HG03139 (cell line): ENCODE data around the gene GPAT3.

Experiments used
- ATAC-seq: cut with Tn5 transposase; IDR thresholded peaks from one replicate; pipeline ENCODE4 v1.9.1; 2021; ENCODE audit not compliant: unreplicated experiment

GPAT3 gene

DNA sequence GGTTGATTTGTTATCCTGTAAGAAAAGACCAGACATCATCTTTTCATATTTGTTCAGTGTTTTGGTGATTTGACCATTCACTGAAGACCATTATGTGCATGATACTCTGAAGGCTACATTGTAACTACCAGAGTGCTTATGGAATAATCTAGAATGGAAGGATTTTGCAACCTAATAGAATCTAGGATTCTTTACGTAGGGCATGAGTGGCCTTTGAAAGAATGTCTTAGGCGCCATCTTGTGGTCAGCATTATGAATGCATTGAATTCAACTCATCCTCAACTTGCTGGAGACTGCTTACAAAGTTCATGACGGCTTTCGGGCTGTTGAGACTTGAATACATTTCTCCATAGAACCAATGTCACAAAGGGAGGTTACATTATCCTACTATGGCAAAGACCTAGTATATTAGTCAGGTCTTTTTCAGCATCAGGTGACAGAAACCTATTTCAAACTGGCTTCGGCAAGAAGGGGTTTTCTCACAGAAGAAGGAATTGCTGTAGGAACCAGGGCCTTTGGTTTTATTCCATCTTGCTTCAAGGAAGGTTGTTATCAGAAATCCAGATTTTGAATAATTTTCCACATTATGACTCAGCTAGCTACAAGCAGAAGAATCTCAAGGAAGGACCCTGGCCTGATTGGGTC is 104.1 kb downstream of the GPAT3 start:
- peak; percentile 68 for ATAC-seq

DNA sequence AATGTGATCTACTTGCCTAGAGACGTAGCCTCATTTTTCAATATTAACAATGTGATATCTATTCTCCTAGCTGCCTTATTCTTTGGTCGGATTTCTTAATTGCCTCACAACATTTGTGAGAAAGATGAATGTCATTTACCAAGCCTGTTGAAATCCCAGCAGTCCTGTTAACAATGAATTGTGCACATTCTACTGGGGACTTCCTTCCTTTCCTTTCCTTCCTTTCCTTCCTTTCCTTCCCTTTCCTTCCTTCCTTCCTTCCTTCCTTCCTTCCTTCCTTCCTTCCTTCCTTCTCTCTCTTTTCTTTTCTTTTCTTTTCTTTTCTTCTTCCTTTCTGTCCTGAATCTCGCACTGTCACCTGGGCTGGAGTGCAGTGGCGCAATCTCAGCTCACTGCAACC is 107.1 kb downstream of the GPAT3 start:
- ATAC-seq, result no peak

DNA sequence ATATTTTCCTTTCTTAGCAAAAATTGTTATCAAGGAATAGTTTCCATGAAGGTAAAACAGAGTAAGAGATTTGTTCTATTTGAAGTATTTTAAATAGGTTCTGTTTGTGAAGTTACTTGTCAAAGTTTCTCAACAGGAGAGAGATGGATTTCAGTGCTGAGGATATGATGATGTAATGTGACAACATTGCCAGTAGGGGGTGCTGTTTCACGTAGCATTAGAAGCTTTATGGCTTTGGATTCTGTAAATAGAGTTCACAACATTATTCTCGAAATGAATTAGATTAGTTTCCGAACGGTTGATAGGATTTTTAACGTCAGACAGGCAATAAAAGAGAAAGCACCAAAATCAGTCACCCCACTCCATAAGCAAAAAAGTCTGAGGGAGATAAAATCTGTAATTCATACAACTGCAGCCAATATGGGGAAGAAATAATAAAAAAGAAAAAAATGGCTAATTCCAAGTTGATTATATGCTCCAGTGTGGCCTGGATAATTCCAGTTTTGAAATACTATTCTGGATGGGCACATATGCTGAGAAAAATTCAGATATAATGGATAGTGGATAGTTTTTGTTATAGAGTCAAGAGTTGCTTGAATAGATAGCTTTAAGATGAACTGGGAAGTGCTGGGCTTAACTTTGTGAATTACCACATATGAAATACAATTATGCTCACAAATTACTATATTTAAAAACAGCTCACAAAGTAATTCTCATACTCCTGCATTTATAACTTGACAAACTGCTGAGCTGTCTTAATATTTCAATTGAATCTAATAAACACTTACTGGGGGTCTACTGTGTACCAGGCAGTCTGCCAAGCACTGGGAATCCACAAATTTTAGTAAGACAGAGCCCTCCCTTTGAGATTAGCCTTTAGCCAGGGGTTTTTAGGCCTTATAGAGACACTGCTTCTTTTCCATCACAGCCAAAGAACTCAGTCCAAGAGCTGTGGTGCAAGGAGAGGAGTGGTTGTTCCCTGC is 109.1 kb downstream of the GPAT3 start:
- no peak for ATAC-seq

DNA sequence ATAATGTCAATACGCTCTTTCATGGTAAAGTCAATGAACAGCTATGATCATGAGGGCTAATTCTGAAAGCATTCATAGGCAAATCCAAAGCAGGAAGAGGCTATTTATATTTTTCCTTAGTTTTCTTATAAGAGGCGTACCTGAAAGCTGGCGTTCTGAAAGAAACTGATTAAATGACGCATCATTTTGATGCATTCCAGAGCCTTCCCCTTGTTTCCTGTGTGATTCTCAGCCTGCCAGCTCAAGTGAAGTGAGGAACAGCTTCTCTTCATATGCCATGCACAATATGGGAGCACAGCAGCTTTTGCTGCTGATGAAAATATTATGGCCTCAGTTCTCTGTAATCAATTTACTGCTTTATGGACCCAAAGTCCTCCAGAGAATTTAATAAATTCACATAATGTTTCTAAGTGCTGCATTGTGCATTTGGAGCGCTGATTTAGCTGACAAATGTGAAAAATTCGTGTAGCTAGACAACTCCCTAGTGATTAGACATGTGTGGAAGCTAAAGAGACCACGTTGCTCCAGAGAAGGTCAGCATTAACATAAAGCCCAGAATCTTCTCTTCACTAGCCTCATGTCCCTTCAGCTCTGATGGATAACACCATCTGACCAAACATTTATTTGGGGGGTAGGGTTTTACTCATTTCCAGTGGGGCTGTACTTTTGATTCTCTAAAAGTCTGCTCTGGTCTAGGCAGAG is 110.8 kb downstream of the GPAT3 start:
- no peak for ATAC-seq

DNA sequence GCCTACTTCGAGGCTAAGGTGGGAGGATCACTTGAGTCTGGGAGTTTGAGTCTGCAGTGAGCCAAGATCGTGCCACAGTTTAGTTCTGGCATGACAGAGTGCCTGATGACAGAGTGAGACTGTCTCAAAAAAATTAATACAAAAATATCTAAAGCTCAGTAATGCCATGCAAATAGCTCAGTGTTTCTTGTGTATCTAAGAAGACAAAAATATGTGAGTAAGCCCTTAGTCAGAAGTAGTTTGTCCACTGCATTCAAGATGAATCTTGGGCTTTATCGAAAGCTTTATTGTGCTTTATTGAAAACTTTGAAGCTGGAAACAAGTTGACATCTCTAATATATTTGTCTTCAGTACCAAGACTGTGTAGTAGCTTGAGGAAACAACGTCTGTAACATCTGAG is 115.9 kb downstream of the GPAT3 start:
- ATAC-seq, result no peak
